GM13976 (cell line): ENCODE data around the gene MDM2.

ENCODE experiments used
- DNase-seq: peaks from one replicate; pipeline ENCODE4 v3.0.0; 2012; ENCODE audit warnings: low spot score
- CTCF ChIP-seq: IDR thresholded peaks from 2 replicates; pipeline ENCODE4 v1.5.1; 2012; ENCODE audit warnings: borderline replicate concordance, mild to moderate bottlenecking; ENCODE audit not compliant: insufficient read depth; ENCODE audit errors: extremely low read depth, missing control alignments, control extremely low read depth
- in situ Hi-C: fragments of 300-500 bp; cut with MboI; formaldehyde crosslinking; loops from one replicate; pipeline ENCODE4 v1.12.0; 2022; ENCODE audit warnings: low sequenced_read_pairs, mixed read lengths, inconsistent platforms; ENCODE audit not compliant: unreplicated experiment

MDM2 gene

GRCh38 chr12:68784015-68784414, 24.0 kb upstream of the MDM2 start:
- DNase-seq = no peak
- no peak for TF ChIP-seq CTCF

DNA sequence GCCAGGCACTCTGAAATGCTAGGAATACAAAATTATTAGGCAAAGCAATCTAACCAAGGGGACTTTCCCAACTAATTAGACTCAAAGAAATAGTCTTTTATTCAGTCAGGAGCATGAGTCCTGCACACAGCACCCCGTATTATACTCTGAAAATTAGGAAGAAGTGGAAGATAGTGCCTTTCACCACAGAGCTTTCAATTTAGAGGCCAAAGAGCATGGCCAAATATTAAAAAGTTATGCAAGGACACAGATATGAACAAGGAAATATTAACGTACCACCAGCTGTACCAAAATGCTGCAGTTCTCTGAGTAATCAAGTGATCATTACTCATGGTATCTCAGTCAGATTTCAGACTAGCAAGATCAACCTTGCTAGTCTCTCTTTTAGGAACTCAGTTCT, 22.6 kb upstream of the MDM2 start:
- no peak for TF ChIP-seq CTCF
- no peak for DNase-seq
- in situ Hi-C loops = no loop called here

More at GRCh38 chr12:68784015-68784414, 24.0 kb upstream of the MDM2 start:
- in situ Hi-C loops = no loop called here

GRCh38 chr12:68785823-68786222, 22.2 kb upstream of the MDM2 start:
- DNase-seq = no peak
- in situ Hi-C loops = no loop called here
- TF ChIP-seq CTCF = no peak

DNA sequence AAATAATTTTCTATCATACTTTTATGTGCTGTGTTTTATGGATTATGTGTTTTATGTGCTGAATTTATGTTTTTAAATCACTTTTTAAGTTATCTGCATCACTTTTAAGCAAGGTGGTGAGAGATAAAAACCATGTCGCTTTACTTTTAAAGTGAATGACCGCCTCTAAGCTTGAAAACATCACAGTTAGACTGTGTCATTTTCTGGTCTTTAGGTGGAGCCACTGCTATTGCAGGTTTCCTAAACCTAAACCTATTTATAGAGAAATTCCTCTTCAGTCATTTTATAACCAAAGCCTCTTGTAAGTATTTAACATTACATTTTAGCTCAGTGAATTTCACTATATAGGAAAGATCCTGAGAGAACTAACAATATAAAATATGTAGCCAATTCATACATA, 21.0 kb upstream of the MDM2 start:
- in situ Hi-C loops = no loop called here
- TF ChIP-seq CTCF = peak; percentile 3
- DNase-seq = no peak

DNA sequence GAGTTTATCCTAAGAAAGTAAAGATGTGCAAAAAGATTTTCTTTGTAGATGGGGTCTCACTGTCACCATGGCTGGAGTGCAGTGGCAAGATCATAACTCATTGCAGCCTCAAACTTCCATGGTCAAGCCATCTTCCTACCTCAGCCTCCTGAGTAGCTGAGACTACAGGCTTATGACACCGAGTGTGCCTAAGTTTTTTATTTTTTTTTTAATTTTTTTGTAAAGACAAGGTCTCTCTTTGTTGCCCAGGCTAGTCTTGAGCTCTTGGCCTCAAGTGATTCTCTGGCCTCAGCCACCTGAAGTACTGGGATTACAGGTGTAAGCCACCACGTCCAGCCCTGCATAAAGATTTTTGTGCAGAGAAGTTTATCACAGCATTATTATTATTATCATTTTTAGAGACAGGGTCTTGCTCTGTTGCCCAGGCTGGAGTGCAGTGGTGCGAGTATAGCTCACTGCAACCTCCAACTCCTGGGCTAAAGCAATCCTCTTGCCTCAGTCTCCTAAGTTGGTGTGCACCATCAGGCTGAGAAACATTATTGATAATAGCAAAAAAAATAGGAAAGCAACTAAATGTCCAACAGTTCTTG, 19.3 kb upstream of the MDM2 start:
- DNase-seq = no peak
- no peak for TF ChIP-seq CTCF
- in situ Hi-C loops = no loop called here

DNA sequence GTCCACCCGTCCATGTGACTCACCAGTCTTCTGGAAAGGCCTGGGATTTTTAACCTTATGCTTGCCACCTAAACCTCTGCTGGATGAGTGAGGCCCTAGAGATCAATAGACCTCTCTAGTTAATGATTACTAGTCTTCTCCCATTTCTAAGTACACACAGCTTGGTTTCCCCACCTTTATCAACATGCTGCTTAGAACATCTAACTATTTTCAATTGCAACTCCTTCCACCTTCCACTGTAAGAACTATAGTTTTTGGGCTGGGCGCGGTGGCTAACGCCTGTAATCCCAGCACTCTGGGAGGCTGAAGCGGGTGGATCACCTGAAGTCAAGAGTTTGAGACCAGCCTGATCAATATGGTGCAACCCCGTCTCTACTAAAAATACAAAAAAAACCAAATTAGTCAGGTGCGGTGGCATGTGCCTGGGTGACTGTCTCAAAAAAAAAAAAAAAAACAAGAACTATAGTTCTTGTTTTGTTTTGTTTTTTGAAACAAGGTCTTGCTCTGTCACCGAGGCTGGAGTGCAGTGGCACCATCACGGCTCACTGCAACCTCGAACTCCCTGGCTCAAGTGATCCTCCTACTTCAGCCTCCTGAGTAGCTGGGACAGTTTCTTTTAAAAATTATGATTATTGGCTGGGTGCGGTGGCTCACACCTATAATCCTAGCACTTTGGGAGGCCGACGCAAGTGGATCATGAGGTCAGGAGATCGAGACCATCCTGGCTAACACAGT, 18.7 kb upstream of the MDM2 start:
- no peak for DNase-seq
- no peak for TF ChIP-seq CTCF
- in situ Hi-C loops = no loop called here
